ENCODE measurements around the gene CSH2. TPM values are rescaled to one million over a fixed set of nuclear protein-coding genes. Genes with fewer than 3 reads are reported as not detected.

Gene CSH2
- total and polyA plus RNA-seq, 2 of the 13 experiments (the other 11 are each of a cell fraction or from before 2014, with no cell fraction given), result not detected

DNA sequence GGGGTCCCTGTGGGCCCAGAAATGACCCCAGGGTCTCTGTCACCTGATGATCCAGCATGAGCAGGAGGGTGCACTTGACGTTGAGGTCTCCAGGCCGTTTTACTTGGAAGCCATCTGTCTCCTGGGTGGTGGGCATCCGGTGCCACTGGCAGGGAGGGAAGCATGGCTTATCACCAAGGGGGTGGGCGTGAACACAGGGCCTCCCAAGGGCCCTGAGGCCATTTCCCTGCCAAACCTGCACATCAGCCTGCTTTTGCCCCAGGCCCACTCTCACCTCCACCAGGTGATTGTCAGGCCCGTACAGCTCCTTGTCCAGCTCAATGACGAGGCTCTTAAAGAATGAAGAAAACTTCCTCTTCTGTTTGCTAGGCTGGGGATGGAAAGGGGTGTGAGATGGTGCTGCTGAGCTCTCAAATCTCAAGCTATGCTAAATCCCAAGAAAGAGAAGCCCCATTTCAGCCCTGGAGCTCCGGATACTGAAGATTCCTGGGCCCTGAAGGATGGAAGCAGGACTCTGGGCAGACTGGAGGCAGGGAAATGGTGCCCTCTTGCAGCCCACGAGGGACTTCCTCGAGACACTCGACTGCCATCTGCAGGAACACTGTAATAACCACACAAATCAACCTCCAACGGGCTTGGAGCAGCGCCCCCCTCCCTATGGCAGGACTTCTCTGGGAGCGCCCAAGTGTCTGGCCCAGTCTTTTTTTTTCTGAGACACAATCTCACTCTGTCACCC, 38.9 kb downstream of the CSH2 start (continued):
- TF ChIP-seq, protein P1, sequence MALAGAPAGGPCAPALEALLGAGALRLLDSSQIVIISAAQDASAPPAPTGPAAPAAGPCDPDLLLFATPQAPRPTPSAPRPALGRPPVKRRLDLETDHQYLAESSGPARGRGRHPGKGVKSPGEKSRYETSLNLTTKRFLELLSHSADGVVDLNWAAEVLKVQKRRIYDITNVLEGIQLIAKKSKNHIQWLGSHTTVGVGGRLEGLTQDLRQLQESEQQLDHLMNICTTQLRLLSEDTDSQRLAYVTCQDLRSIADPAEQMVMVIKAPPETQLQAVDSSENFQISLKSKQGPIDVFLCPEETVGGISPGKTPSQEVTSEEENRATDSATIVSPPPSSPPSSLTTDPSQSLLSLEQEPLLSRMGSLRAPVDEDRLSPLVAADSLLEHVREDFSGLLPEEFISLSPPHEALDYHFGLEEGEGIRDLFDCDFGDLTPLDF (CRISPR knock-in tag; IDR thresholded peaks at IDR 0.05), result no peak
- TF ChIP-seq ZNF543 (CRISPR knock-in tag; IDR thresholded peaks at IDR 0.05), result no peak
- TF ChIP-seq ZNF891 (CRISPR knock-in tag; IDR thresholded peaks at IDR 0.05), result 0 out of 2 replicates have a peak, but pooled peaks have one; percentile 30
- no peak for TF ChIP-seq ZNF572 (CRISPR knock-in tag; IDR thresholded peaks at IDR 0.05)
- no peak for TF ChIP-seq ETV6 (CRISPR knock-in tag; conservative IDR thresholded peaks at IDR 0.05)
- TF ChIP-seq SMAD3 (CRISPR knock-in tag; IDR thresholded peaks at IDR 0.05), result no peak
- TF ChIP-seq, protein P2, sequence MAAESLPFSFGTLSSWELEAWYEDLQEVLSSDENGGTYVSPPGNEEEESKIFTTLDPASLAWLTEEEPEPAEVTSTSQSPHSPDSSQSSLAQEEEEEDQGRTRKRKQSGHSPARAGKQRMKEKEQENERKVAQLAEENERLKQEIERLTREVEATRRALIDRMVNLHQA (CRISPR knock-in tag; IDR thresholded peaks at IDR 0.05), result no peak
- TF ChIP-seq TCF7L2 (IDR thresholded peaks at IDR 0.05; ENCODE audit: low read depth, low read length), result no peak
- TF ChIP-seq ATAD3A (CRISPR knock-in tag; IDR thresholded peaks at IDR 0.05), result no peak
- TF ChIP-seq, protein P3, sequence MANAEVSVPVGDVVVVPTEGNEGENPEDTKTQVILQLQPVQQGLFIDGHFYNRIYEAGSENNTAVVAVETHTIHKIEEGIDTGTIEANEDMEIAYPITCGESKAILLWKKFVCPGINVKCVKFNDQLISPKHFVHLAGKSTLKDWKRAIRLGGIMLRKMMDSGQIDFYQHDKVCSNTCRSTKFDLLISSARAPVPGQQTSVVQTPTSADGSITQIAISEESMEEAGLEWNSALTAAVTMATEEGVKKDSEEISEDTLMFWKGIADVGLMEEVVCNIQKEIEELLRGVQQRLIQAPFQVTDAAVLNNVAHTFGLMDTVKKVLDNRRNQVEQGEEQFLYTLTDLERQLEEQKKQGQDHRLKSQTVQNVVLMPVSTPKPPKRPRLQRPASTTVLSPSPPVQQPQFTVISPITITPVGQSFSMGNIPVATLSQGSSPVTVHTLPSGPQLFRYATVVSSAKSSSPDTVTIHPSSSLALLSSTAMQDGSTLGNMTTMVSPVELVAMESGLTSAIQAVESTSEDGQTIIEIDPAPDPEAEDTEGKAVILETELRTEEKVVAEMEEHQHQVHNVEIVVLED (CRISPR knock-in tag; IDR thresholded peaks at IDR 0.05; ENCODE audit: borderline replicate concordance), result peak; percentile 36; the same call in 1 of the 2 replicates
- no peak for TF ChIP-seq SNAPC2 (CRISPR knock-in tag; IDR thresholded peaks at IDR 0.05)
- no peak for TF ChIP-seq GTF2F1 (IDR thresholded peaks at IDR 0.05; ENCODE audit: low read length)
- TF ChIP-seq RORA (CRISPR knock-in tag; IDR thresholded peaks at IDR 0.05), result no peak
- TF ChIP-seq CCAR2 (optimal IDR thresholded peaks at IDR 0.05; ENCODE audit: low read depth, low read length), result peak; percentile 20
- TF ChIP-seq ZNF34 (CRISPR knock-in tag; IDR thresholded peaks at IDR 0.05; ENCODE audit: borderline replicate concordance), result no peak
- no peak for TF ChIP-seq ZNF616 (CRISPR knock-in tag; IDR thresholded peaks at IDR 0.05; ENCODE audit: low read depth)
- peak; percentile 48; the same call in 1 of the 2 replicates for TF ChIP-seq GATAD1 (CRISPR knock-in tag; IDR thresholded peaks at IDR 0.05)
- TF ChIP-seq, protein P4, sequence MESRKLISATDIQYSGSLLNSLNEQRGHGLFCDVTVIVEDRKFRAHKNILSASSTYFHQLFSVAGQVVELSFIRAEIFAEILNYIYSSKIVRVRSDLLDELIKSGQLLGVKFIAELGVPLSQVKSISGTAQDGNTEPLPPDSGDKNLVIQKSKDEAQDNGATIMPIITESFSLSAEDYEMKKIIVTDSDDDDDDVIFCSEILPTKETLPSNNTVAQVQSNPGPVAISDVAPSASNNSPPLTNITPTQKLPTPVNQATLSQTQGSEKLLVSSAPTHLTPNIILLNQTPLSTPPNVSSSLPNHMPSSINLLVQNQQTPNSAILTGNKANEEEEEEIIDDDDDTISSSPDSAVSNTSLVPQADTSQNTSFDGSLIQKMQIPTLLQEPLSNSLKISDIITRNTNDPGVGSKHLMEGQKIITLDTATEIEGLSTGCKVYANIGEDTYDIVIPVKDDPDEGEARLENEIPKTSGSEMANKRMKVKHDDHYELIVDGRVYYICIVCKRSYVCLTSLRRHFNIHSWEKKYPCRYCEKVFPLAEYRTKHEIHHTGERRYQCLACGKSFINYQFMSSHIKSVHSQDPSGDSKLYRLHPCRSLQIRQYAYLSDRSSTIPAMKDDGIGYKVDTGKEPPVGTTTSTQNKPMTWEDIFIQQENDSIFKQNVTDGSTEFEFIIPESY (CRISPR knock-in tag; IDR thresholded peaks at IDR 0.05), result peak; percentile 60; the same call in 1 of the 2 replicates
- no peak for TF ChIP-seq ZNF329 (CRISPR knock-in tag; IDR thresholded peaks at IDR 0.05; ENCODE audit: low read depth)
- TF ChIP-seq ZZZ3 (CRISPR knock-in tag; IDR thresholded peaks at IDR 0.05; ENCODE audit: borderline replicate concordance), result no peak
- TF ChIP-seq ZNF30 (CRISPR knock-in tag; IDR thresholded peaks at IDR 0.05), result no peak
- TF ChIP-seq, protein P5, sequence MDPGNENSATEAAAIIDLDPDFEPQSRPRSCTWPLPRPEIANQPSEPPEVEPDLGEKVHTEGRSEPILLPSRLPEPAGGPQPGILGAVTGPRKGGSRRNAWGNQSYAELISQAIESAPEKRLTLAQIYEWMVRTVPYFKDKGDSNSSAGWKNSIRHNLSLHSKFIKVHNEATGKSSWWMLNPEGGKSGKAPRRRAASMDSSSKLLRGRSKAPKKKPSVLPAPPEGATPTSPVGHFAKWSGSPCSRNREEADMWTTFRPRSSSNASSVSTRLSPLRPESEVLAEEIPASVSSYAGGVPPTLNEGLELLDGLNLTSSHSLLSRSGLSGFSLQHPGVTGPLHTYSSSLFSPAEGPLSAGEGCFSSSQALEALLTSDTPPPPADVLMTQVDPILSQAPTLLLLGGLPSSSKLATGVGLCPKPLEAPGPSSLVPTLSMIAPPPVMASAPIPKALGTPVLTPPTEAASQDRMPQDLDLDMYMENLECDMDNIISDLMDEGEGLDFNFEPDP (CRISPR knock-in tag; conservative IDR thresholded peaks at IDR 0.05), result no peak
